ENCODE results near the gene KCND3.

The KCND3 gene

DNA sequence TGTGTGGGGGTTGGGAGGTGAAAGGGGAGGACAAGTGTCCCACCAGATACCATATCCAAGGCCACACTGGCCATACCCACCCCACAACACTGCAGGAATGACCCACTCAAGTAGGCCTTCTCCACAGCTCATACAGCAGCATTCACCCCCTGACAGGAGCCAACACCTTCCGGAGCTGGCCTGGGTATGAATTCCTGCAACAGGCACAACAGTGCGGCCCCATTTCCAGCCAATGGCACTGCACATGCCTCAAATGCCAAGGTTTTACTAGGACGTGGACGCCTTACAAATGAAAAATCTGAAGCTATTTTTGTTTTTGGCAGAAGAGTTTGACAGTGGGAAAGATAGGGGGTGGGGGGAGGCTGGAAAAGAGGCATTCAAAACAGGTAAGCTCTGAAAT lies 2.0 kb downstream of the KCND3 start:
- DNase-seq: no peak

DNA sequence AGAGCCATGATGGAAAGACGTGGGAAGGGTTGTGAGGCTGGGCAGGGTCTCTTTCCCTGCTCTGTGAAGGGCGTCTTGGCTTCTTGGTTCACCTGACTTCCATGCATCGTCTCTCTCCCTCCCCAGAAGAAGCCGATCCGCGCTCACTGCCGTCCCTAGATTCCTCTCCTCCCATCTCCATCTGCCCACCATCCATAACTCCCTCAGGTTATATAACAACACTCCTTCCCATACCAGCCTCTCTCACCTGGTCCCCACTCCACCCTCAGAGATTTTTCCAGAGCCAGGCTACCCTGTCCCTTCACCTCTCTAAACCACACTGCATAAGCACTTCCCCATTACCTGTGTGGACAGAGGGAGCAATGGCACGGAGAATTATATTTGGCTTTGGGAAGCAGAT lies 6.0 kb downstream of the KCND3 start:
- DNase-seq: no peak

DNA sequence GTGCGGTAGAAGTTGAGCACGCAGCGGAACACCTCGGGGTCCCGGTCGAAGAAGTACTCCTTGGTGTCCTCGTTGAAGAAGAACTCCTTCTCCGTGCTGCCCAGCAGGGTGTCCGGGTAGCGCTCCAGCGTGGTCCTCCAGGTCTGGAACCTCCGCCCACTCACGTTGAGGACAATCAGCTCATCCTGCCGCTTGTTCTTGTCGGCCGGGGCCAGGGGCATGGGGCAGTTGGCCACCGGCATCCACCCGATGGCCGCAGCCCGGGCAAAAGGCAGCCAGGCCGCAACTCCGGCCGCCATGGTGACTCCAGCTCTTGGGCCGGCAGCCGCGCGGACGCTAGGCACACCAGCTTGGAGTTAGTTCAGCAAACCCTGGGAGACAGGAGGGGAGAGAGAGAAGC lies 7.0 kb downstream of the KCND3 start:
- no peak for DNase-seq

DNA sequence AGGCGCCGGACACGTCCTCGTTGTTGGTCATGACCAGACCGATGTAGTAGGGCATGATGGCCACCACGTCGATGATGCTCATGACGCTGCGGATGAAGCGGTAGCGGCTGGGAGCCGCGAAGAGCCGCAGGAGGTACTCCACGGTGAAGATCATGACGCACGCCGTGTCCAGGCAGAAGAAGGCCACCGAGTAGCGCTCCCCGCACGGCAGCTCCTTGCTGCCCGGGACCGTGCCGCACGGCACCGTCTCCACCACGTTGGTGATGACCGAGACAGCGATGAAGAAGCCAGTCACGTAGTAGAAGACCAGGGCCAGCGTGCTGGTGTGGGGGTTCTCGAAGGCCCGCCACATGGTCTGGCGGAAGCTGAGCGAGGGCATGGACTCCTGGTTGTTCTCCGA lies 7.6 kb downstream of the KCND3 start:
- DNase-seq: no peak

DNA sequence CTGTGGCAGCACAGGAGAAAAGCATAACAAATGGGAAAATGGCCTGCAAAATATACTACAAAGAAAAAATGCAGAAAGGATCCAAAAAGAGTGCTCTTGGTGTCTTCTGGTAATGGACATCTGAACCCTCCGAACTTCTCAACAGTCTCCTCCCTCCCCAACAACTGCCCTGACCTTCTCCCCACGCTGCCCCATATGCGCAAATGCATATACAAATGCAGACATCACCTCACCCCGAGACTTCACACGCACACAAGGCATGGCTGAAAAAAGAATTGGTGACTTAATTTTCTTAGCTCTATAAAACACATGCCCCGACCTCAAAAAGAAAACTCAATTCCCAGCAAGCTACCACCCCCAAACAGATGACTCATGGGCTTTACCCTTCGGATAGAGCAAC lies 8.4 kb downstream of the KCND3 start:
- no peak for DNase-seq

DNA sequence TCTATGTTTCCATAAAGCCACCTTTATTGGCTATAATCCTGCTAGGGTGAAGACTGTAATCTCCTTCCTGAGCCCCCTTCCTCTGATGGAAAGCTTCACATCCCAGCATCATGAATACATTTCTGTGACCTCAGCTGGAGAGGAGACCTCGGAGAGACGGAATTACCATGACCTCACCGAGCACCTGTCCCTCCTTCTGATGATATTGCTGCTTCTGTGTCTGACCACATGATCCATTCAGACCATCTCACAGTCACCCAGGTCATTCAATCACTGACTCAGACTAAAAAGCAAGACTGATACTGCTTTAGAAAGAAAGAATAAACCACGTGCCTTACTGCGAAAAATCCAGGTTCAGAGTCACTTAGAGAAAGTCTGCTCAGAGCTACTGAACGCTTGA lies 8.8 kb downstream of the KCND3 start:
- DNase-seq: no peak

DNA sequence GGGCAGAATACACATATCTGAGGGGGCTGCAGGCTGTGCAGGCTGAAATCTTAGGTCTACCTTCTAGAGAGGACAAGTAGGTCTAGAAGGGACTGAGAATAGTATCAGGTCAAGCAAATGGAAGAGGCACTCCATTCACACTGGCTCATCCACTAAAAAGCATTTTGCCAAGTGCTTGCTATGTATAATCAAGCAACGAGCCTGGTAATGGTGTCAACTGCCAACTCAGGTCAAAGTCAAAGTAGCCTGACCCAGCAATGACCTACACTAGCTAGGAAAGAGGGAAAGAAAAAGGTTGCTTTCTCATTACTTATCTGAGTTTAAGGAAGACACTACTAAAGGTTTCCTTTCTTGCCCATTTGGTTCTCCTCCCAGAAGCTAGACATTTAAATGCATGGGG lies 10.8 kb downstream of the KCND3 start:
- DNase-seq: no peak

DNA sequence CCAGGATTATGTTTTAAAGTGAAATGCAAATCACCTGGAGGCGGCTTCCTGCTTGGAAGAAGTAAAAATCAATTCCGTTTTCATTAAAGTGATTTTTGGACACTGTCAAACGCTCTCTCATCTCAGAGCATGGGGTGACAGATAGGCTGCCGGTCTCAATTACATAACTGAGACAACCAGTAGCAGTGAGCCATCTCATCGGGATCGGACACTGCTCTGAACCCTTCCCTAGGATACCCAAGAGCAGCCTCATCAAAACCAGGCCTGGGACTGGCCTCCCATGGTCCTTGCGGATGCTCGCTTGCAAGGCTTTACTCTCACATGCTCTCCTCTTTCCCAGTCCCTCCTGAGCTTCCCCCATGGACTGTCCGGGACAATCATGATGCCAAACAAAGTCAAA lies 12.1 kb downstream of the KCND3 start:
- DNase-seq: no peak

DNA sequence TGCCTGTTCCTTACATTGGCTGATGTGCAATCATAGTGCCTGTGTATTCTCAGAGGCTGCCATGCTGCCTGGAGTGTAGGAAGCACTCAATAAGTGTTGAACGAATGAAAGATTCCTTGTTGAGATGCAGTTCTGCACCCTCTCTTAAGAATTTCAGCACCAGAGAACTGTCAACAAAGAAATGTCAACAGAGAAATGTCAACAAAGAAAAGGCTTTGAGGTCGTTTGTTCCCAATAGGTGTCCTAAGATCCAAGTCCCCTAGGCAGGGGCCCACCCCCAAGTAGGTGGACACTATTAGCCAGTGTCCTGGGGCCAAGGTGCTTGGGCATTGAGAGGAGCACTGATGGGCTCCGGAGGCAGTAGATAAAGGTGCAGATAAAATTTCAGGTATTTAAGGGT lies 12.6 kb downstream of the KCND3 start:
- DNase-seq: no peak

DNA sequence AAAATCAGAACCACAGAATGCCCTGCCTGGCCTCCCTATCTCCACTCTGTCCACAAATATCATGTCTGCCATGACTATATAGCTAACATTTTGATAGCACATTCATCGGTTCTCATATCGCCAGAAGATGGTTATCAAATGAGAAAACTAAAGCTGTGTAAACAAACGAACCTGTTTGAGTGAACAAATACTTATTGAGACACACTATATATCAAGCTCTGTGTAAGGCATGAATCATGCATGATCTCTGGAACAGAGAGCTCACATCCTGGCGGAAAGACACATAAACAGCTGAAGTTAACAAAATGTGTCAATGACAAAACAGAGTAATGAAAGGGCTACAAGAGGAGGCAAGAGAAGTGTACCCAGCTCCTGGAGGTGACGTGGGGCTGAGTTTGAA lies 13.1 kb downstream of the KCND3 start:
- no peak for DNase-seq

DNA sequence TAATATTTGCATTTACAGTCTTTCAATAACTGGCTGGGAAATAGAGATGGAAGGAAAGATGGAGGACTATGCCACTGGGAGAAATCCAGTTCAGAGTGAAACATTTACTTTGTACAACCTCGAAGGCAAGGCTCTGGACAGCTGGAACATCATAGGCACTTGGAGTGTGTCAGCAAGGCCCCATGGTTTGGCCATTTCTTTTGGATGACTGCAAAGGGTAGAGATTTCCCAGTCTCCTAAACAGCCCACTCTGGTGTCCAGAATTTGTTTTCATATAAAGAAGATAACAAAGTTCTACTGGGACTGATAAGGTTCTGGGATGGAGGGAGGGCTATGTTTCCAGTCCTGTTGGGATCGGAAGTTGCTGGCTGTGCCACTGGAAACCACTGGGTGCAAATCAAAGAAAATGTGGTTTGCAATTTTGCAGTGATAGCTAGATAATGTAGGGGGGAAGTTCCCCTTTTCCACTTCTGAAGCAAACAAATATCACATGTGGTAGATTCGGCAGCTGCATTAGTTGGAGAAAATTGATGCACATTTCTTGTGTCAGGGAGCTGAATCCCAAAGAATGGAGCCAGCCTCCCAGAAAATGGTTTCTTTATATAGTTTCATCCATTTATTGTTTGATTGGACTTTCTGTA lies 16.2 kb downstream of the KCND3 start:
- DNase-seq: no peak

DNA sequence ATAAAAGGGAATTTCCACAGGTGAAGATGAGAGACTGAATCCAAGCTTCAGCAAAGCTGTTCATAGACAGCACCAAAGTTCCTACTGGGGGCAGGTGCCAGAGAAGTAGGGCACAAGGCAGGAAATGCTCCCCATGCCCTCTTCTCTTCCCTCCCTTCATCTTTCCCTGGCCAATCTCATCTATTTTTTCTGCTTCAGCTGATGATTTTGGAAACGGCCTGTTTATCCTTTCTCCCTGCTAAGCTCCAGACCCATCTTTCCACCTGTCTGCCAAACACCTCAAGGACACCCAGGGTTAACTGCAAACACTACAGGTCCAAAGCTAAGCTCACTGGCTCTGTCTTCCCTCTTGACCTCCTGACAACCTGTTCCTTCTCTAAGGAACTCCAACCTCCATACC lies 18.1 kb downstream of the KCND3 start:
- no peak for DNase-seq

DNA sequence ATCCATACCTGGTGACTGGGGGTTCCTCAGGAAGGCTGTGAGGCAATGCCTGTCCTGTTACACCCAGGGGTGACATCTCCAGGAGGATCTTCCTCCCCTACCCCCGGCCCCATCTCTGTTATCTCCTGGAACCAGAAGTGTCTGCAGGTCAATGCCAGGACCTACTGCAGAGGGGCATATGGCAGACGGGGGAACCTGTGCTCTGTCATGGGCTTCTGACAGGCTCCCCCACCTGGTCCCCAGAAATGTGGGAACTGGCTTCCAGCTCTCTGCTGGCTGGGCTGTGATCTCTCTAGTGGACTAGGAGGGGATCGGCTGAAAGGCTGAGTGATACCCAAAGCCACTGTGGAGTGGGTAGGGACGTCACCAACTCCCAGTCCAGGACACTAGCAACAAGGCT lies 21.0 kb downstream of the KCND3 start:
- no peak for DNase-seq

DNA sequence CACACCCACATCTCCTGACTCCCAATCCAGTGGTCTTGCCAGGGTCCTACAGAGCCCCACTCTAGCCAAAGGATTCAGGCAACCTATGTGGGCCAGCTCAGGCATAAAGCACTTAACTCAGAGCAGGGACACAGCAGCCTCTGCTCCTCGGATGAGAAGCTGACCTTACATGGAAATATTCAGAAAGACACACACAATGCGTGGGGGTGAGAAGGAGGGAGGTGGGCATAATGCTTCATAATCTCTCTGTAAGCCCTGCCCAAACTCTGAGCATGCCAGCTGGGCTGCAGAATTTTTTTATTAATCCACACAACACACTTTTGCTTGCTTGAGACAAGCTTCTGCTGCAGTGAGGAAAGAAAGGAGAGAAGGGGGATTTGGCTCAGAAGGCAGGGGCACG lies 21.6 kb downstream of the KCND3 start:
- no peak for DNase-seq

DNA sequence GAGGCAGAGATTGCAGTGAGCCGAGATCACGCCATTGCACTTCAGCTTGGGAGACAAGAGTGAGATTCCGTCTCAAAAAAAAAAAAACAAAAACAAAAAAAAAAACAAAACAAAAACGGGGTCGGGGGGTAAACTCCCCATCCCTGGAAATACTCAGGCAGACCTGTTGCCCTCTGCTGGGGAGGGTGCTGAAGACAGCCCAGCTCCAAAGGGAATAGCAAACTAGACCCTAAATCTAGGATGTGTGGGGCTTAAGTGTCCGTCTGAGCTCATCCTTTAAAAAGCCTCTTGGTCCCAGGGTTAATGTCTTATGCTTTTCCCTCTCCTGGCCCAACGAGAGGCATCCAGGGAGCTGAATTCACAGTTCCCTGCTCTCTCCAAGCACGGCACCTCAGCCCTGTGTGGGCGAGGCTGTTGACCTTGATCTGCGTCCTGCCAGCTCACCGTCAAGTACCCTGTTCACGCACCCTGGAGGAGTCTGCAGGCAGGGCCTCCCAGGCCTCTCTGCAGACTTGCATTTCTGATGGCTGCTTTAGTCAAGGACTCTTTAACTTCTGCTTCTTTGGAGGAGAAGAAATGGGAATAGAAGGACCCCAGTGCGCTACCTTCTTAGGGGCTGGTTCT lies 22.3 kb downstream of the KCND3 start:
- no peak for DNase-seq

DNA sequence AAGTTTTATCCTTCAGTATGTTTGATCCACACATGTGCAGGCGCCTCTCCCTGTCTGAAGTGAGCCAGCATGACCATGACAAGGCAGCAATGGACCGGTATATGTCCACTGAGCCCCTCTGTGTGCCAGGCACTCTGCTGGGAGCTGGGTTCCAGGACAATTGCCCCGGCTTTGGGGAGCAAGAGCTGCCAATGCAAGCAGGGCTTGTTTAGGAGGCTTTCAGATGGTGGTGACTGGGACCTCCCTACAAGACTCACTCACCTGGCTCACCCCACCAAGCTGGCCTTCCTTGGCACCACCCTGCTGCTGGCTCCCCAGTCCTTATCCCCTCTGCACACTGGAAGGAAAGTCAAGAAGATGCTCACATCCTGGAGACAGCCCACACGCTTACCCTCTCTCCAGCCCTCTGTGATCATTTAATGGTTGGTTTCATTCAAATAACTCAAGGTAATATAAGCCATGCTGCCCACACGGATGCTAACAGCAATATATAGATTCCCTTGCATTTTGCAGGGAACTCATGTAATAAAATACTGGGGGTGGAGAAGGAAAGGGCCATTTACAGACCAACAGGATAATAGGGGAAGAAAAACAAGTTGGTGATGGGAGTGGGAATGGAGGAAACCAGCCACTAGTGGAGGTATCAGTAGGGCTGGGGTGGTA lies 23.6 kb downstream of the KCND3 start:
- DNase-seq: no peak

DNA sequence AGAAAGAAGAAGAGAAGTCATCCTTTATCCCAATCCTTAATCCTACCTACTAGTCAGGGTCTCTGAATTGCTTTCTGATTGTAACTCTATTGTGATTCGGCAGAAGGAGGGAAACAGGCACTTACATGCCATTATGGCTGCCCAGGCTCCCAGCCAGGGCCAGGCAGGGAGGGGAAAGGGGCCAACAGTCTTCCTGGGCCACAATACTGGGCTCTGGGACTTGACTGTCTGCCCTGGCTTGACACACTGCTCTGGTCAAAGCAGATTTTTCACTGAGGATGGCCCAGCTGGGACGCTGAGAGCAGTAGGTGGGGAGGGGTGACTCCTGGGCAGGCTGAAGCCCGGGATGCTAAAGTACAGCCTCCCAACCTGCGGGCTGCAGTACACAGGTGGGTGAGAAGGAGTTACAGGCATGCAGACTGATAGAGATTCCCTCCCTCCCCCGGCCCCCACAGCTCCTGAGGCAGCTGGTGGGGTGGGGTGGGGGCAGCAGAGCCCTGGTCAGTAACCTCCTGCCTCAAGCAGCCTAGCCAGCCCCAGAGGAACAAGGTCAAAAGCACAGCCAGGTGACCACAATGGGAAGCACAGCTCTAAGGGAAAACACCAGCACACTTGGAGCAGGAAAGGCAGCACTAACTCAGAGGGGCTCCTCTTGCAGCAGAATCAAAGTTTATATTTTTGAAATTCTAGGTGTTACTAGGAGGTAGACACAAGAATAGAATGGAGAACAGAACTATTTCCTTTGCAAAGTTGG lies 25.3 kb downstream of the KCND3 start:
- DNase-seq: no peak

DNA sequence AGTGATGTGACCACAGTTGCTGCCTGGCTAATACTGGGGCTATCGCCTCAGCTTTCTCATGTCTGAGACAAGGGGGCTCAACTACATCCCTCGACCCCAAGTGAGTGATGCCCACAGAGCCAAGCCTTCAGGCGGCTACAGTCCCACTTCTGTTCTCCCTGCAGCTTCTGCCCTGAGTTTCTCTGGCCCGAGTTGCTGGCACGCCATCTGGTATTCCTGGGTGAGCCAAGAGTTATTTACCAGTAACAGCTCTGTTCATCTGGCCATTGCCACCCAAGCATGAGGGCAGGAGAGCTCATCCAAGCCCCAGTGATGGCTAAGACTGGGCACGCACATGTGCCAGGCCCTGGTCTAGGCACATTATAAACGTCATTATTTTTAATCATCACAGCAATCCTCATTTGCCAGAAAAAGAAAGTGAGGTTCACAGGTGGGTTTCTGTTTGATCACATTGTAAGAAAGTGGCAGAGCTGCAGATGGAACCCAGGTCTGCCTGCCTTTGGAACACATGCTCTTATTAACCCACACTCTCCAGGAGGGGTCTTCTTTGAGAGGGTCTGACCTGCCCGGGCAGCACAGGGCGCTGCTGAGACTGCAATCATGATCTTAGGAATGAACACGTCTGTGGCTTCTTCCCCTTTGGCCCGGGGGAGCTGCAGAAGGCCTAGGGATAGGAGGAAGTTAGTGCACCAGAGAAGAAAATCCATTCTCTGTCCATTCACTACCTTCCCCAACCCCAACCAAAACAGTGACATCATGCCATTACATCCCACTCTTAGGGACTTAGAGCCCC lies 27.5 kb downstream of the KCND3 start:
- DNase-seq: no peak

DNA sequence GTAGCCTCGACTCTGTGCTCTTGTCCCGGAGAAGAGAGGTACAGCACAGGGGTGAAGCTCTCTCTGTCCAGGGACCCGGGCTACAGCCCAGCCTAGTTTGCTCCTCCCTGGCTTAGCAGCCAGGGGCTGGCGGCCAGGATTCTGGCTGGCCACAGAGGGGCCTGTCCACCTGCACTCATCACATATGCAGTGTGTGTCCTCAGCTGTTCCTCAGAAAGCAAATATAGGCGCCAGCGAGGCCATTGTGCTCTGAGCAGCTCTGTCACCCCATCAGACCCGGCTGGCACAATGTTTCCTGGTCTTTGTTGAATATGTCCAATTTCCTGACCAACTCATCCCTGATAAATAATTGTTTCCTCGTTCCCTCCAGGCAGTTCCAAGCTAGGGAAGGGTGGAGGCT lies 28.5 kb downstream of the KCND3 start:
- DNase-seq: no peak

DNA sequence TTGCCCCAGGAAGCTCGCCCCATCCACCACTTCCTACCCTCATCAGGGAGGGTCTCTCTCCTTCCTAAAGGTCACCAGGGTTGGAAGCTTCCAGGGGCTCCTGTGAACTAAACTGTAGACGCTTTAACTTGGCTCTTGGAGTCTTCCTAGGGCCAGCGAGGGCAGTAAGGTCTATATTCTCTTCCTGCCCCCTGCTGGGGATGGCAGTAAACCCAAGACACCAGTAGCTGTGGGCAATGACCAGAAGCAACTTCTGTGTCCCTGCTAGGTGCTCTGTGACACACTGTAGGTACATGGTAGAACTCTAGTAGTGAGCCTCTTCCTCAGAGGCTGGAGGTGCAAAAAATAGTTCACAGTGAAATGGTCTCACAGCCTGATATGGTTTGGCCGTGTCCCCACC lies 30.0 kb downstream of the KCND3 start:
- no peak for DNase-seq

DNA sequence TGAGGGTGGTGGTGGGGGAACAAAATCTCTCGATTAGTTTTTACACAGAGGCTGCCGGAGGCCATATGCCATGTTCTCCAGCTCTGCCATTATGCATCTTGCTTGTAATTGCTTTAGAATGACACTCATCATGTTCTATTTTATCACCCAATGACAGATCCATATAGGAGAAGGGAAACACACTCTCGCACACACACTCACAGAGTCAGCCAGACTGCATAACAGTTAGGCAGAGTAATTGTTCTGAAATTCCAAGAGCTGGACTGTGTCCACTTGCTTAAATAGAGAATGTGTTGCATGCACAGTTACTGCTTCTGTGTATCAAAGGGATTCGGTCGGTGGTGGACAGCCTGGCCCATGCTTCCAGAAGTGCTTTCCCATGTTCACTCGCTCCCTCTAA lies 30.6 kb downstream of the KCND3 start:
- no peak for DNase-seq

DNA sequence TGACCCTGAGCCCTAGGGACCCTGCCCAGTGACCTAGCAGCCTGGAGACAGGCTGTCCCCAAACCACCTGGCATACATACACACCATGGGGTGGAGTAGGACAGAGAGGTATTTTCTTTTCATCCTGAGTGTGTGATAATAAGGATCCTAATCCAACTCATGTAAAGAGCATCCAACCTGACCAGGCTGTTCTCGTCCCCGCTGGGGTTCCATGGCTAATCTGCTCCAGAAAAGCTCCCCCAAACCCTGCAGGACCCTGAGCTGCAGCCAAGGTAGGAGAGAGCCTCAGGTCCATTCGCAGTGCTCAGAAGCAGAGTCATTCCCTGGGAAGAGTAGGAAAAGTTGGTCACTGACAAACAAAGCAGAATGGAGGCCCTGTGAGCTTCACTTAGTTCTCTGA lies 31.4 kb downstream of the KCND3 start:
- DNase-seq: no peak

DNA sequence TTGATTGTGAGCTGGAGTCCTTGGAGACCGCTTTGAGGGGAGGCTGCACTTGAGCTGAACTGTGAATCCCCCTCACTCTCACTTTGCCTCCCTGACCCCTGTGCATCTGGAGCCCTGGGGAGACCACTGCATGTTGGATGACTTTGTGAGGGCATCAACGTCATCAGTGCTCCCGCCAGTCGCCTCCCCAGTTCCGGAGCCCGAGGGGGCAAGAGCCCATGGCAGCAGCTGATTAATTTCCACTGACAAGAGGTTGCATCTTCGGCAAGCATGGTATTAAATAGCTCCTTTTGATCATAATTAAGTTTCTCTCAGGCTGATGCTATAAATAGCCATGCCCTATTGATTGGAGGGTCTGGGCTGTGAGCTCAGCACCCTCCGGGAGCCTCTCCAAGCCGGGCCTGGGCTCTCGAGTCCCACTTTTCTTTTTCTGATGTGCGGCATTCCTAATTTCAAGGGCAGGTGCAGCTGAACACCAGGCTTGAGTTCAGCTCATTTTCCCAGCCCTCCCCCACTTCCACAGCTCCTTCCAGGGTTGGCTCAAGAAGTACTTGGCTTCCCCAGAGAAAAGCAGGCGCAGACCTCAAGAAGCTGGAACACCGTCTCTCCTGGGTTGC lies 33.2 kb downstream of the KCND3 start:
- DNase-seq: no peak

All from inflammatory macrophage treated with lipopolysaccharide for 1 hour (primary cell).